HG03135 (cell line): ENCODE measurements around the gene NAPG.
"Not testable (repeated sequence)": the region's sequence is repeated elsewhere in the genome, so short reads cannot be mapped to it uniquely, and the experiment has no call there.

Source experiments
- ATAC-seq: cut with Tn5 transposase; IDR thresholded peaks from one replicate; pipeline ENCODE4 v1.9.1; 2021; ENCODE audit warnings: mild to moderate bottlenecking, moderate library complexity; ENCODE audit not compliant: unreplicated experiment

NAPG gene

GRCh38 chr18:10511236-10511635 lies 14.6 kb upstream of the NAPG start:
- ATAC-seq = no peak

GRCh38 chr18:10514082-10514481 lies 11.7 kb upstream of the NAPG start:
- no peak for ATAC-seq

GRCh38 chr18:10514601-10515000 lies 11.2 kb upstream of the NAPG start:
- ATAC-seq = no peak

GRCh38 chr18:10515456-10515855 lies 10.4 kb upstream of the NAPG start:
- ATAC-seq = no peak

- ATAC-seq = no peak
Observed at GRCh38 chr18:10516078-10516477, 9.7 kb upstream of the NAPG start.

GRCh38 chr18:10518595-10519255 lies 7.1 kb upstream of the NAPG start:
- no peak for ATAC-seq

- ATAC-seq = no peak
Observed at GRCh38 chr18:10519366-10519765, 6.5 kb upstream of the NAPG start.

- peak; percentile 58 for ATAC-seq
Observed at GRCh38 chr18:10519999-10520935, 5.6 kb upstream of the NAPG start.

GRCh38 chr18:10521566-10521965 lies 4.3 kb upstream of the NAPG start:
- no peak for ATAC-seq

GRCh38 chr18:10522574-10522973 lies 3.3 kb upstream of the NAPG start:
- ATAC-seq = no peak

GRCh38 chr18:10523544-10523943 lies 2.3 kb upstream of the NAPG start:
- ATAC-seq = no peak

- ATAC-seq = no peak
Observed at GRCh38 chr18:10524507-10525370, 1.1 kb upstream of the NAPG start.

GRCh38 chr18:10525371-10525691 lies 496 bp upstream of the NAPG start:
- ATAC-seq = no peak

- peak; percentile 11 for ATAC-seq
Observed at GRCh38 chr18:10526561-10526949, 728 bp downstream of the NAPG start.

- no peak for ATAC-seq
Observed at GRCh38 chr18:10528439-10528838, 2.6 kb downstream of the NAPG start.

- ATAC-seq = no peak
Observed at GRCh38 chr18:10530002-10530401, 4.2 kb downstream of the NAPG start.

GRCh38 chr18:10530852-10531251 lies 5.0 kb downstream of the NAPG start:
- no peak for ATAC-seq

GRCh38 chr18:10533111-10533510 lies 7.3 kb downstream of the NAPG start:
- no peak for ATAC-seq

- ATAC-seq = no peak
Observed at GRCh38 chr18:10536280-10536679, 10.5 kb downstream of the NAPG start.

- no peak for ATAC-seq
Observed at GRCh38 chr18:10537765-10538164, 11.9 kb downstream of the NAPG start.

GRCh38 chr18:10539124-10539523 lies 13.3 kb downstream of the NAPG start:
- ATAC-seq = not testable (repeated sequence)
